Measurements from ENCODE around the gene NDRG4. TPM values are rescaled to one million over a fixed set of nuclear protein-coding genes. Genes with fewer than 3 reads are reported as not detected.

NDRG4 gene
- total RNA-seq, 1 donor from 2014 or later = 30.1 TPM

DNA sequence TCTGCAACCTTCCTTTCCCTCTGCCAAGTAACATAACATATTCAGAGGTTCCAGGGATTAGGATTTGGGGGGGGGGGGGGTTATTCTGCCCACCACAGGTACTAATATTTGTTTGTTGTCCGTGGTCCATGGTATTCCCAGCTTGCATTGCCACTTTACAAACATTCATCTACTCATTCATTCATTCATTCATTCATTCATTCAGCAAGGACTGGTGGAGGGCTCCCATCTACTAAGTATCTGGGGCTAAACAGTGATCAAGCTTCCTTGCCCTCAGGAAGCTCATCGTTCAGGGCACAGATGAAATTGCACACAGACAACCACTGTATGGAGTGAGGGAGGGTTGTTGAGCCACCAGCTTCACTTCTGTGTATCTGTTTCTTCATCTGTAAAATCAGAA lies 45.8 kb upstream of the NDRG4 start:
- Histone ChIP-seq H3K36me3 (ENCODE audit: control insufficient read depth, insufficient read depth, low read length) (no peaks in the 10 kb centered on the region), H3K27me3 (ENCODE audit: control insufficient read depth, insufficient read depth, low read length) (peaks cover 6% of the 10 kb centered on the region), H3K4me3 (ENCODE audit: low read depth, low read length) (no peak overlapping the region)
- TF ChIP-seq, protein P1, sequence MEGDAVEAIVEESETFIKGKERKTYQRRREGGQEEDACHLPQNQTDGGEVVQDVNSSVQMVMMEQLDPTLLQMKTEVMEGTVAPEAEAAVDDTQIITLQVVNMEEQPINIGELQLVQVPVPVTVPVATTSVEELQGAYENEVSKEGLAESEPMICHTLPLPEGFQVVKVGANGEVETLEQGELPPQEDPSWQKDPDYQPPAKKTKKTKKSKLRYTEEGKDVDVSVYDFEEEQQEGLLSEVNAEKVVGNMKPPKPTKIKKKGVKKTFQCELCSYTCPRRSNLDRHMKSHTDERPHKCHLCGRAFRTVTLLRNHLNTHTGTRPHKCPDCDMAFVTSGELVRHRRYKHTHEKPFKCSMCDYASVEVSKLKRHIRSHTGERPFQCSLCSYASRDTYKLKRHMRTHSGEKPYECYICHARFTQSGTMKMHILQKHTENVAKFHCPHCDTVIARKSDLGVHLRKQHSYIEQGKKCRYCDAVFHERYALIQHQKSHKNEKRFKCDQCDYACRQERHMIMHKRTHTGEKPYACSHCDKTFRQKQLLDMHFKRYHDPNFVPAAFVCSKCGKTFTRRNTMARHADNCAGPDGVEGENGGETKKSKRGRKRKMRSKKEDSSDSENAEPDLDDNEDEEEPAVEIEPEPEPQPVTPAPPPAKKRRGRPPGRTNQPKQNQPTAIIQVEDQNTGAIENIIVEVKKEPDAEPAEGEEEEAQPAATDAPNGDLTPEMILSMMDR (IDR thresholded peaks at IDR 0.05; ENCODE audit: insufficient read depth, low read length, poor library complexity, severe bottlenecking) = no peak
- DNase-seq (ENCODE audit: low read depth) = no peak

DNA sequence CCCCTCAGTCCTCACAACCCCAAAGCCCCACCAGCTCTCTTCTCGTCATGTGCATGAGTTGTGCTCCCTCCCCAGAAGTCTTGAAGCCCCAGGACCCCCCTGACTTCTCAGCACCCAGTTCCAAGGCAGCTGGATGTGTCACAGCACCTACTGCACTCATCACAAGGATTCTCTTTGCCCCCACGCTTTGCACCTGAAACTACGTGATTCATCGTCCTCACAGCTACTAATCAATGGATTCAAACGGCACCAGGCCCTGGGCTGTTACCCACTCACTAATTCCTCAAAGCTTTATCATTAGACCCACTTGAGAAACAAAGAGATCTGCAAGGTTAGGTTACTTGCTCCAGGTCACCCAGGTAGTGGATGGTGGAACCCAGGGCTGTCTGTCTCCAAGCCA lies 45.1 kb upstream of the NDRG4 start:
- H3K4me3 ChIP-seq (ENCODE audit: low read depth, low read length) = no peak overlapping the region
- peaks cover 6% of the 10 kb centered on the region for H3K27me3 ChIP-seq (ENCODE audit: control insufficient read depth, insufficient read depth, low read length)
- H3K36me3 ChIP-seq (ENCODE audit: control insufficient read depth, insufficient read depth, low read length) = no peaks in the 10 kb centered on the region
- no peak for DNase-seq (ENCODE audit: low read depth)
- TF ChIP-seq, protein P1 (IDR thresholded peaks at IDR 0.05; ENCODE audit: insufficient read depth, low read length, poor library complexity, severe bottlenecking) = no peak

DNA sequence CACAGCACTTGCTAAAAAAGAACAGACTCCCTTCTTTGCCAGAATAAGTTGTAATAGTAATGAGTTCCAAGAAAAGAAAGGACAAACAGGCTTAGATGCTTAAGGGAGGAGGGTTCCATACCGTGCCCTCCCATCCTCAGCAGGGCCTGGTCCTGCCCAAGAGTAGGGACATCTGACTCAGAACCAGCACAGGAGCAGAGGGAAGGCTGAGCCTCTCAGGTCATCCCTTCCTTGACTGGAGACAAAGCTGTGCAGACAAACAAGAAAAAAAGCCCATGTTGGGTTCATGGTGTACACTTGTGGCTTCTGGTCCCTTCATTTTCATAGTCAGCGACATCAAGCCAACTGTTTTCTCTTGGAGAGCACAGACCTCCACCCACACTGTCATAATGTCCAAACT lies 44.2 kb upstream of the NDRG4 start:
- Histone ChIP-seq H3K36me3 (ENCODE audit: control insufficient read depth, insufficient read depth, low read length) (no peaks in the 10 kb centered on the region), H3K27me3 (ENCODE audit: control insufficient read depth, insufficient read depth, low read length) (peaks cover 4% of the 10 kb centered on the region), H3K4me3 (ENCODE audit: low read depth, low read length) (no peak overlapping the region)
- TF ChIP-seq, protein P1 (IDR thresholded peaks at IDR 0.05; ENCODE audit: insufficient read depth, low read length, poor library complexity, severe bottlenecking) = no peak
- DNase-seq (ENCODE audit: low read depth) = no peak

DNA sequence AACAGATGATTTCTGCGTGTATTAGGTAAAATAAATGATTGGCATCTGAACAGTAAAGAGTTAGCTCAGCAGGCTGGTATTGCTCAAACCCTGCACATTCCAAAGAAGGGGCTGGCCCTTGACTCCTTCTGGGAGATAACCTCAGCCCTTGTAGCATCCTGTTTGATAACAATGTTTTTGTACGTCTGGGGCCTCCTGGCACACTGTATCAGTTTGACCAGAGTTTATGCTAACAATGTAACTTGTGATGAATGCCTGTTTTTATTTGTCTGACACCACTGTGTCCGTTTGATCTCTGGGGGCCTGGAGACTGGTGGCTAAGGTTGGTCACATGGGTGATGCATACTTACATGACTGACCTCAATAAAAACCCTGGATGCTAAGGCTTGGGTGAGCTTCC lies 43.8 kb upstream of the NDRG4 start:
- Histone ChIP-seq H3K4me3 (ENCODE audit: low read depth, low read length) (no peak overlapping the region), H3K36me3 (ENCODE audit: control insufficient read depth, insufficient read depth, low read length) (no peaks in the 10 kb centered on the region), H3K27me3 (ENCODE audit: control insufficient read depth, insufficient read depth, low read length) (peaks cover under 1% of the 10 kb centered on the region)
- TF ChIP-seq, protein P1 (IDR thresholded peaks at IDR 0.05; ENCODE audit: insufficient read depth, low read length, poor library complexity, severe bottlenecking) = no peak
- DNase-seq (ENCODE audit: low read depth) = no peak

DNA sequence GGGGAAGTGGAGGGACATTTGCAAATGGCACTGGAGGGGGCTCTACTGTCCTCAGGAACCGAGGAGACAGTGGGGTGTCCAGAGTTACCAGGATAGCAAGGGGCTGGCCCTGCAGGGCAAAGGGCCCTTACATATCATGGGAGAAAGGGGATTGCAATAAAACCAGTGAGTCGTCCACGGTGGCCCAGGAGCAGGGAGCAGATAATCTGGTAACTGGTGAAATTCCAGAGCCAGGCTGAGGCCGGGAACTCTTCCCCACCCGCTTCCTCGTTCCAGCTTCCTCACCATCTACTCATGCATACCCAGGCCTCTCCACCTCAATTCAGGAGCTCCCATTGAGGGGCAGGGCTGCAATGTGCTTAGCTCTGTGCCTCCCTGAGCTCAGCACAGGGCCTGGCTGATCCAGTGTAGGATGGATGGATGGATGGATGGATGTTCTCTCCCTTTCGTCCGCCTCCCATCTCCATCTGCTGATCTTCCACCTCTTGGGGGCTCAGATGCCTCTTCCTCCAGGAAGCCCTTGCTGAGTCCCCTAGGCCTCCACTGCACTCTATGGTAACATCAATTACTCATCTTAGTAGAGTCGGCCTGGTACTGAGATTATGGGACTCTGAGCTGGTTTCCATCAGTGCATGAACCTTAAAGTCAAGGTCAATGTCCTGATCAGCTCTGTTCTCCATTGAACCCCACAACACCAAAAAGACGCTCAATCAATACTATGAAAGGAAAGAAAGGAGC lies 41.2 kb upstream of the NDRG4 start:
- TF ChIP-seq, protein P1 (IDR thresholded peaks at IDR 0.05; ENCODE audit: insufficient read depth, low read length, poor library complexity, severe bottlenecking) = no peak
- DNase-seq (ENCODE audit: low read depth) = no peak
- Histone ChIP-seq H3K36me3 (ENCODE audit: control insufficient read depth, insufficient read depth, low read length) (no peaks in the 10 kb centered on the region), H3K4me3 (ENCODE audit: low read depth, low read length) (no peak overlapping the region), H3K27me3 (ENCODE audit: control insufficient read depth, insufficient read depth, low read length) (peaks cover 7% of the 10 kb centered on the region)

All from kidney epithelial cell (primary cell).